SU-DHL-6 (cell line): Measurements from ENCODE around the gene MS4A6E.

ENCODE experiments used
- H2AFZ ChIP-seq: fragments of 200-600 bp; sonication (generic); 2 replicates; pipeline ENCODE4 v1.6.1; 2014; ENCODE audit warnings: low read depth, mild to moderate bottlenecking, moderate library complexity, mixed read lengths, antibody characterized with exemption, low read length; ENCODE audit not compliant: severe bottlenecking
- H3F3A ChIP-seq: fragments of 200-600 bp; shearing (Covaris generic); 2 replicates; pipeline ENCODE4 v1.6.0; 2016; ENCODE audit warnings: antibody characterized with exemption, mild to moderate bottlenecking; ENCODE audit not compliant: insufficient read depth
- H3K27ac ChIP-seq: fragments of 200-600 bp; sonication (generic); 2 replicates; pipeline ENCODE4 v1.5.1; 2016; ENCODE audit warnings: low read depth, mild to moderate bottlenecking, low read length, moderate library complexity, mixed read lengths
- H3K27me3 ChIP-seq: fragments of 200-600 bp; sonication (generic), shearing (Covaris generic); 2 replicates; pipeline ENCODE4 v1.6.0; 2014; ENCODE audit warnings: mild to moderate bottlenecking, low read length
- H3K36me3 ChIP-seq: fragments of 200-600 bp; sonication (generic); 2 replicates; pipeline ENCODE4 v1.6.1; 2014; ENCODE audit warnings: mild to moderate bottlenecking, low read length, mixed read lengths
- H3K4me2 ChIP-seq: fragments of 300-600, 200-600 bp; shearing (Covaris generic), sonication (generic); 2 replicates; pipeline ENCODE4 v1.6.0; 2014; ENCODE audit warnings: low read length, low read depth, mild to moderate bottlenecking; ENCODE audit not compliant: poor library complexity, severe bottlenecking
- H3K4me3 ChIP-seq: fragments of 200-600 bp; sonication (generic); 2 replicates; pipeline ENCODE4 v1.5.1; 2014; ENCODE audit warnings: antibody characterized with exemption, low read length, mild to moderate bottlenecking, mixed read lengths; ENCODE audit not compliant: insufficient read depth, poor library complexity, severe bottlenecking
- H3K79me2 ChIP-seq: fragments of 200-600 bp; sonication (generic); 2 replicates; pipeline ENCODE4 v1.6.1; 2014; ENCODE audit warnings: mild to moderate bottlenecking, low read length, moderate library complexity; ENCODE audit not compliant: insufficient read depth
- H3K9ac ChIP-seq: fragments of 200-600 bp; sonication (generic); 2 replicates; pipeline ENCODE4 v1.7.0; 2014; ENCODE audit warnings: mild to moderate bottlenecking, low read length
- H3K9me2 ChIP-seq: fragments of 200-600 bp; sonication (generic); replicated peaks from 2 replicates; pipeline ENCODE4 v1.6.1; 2014; ENCODE audit warnings: low read length; ENCODE audit not compliant: insufficient read depth
- H3K9me3 ChIP-seq: fragments of 200-600 bp; sonication (generic); 2 replicates; pipeline ENCODE4 v1.6.1; 2014; ENCODE audit warnings: low read length, mixed read lengths; ENCODE audit not compliant: insufficient read depth
- H4K20me1 ChIP-seq: fragments of 200-600 bp; sonication (generic); 2 replicates; pipeline ENCODE4 v1.6.1; 2014; ENCODE audit warnings: low read depth, mild to moderate bottlenecking, antibody characterized with exemption, low read length, moderate library complexity, mixed read lengths
- EZH2phosphoT487 ChIP-seq: fragments of 200-600 bp; sonication (generic), shearing (Covaris generic); conservative IDR thresholded peaks from 2 replicates; pipeline ENCODE4 v1.6.1; 2018; ENCODE audit warnings: mild to moderate bottlenecking, antibody characterized with exemption, low read length, moderate library complexity, mixed read lengths
- TF ChIP-seq, protein P1 (sequence below): fragments of 200-600 bp; sonication (generic); IDR thresholded peaks from one replicate; pipeline ENCODE4 v1.5.1; 2017; ENCODE audit warnings: antibody characterized with exemption, mild to moderate bottlenecking, low read length, moderate library complexity; ENCODE audit not compliant: insufficient read depth, poor library complexity, severe bottlenecking

The MS4A6E gene

DNA sequence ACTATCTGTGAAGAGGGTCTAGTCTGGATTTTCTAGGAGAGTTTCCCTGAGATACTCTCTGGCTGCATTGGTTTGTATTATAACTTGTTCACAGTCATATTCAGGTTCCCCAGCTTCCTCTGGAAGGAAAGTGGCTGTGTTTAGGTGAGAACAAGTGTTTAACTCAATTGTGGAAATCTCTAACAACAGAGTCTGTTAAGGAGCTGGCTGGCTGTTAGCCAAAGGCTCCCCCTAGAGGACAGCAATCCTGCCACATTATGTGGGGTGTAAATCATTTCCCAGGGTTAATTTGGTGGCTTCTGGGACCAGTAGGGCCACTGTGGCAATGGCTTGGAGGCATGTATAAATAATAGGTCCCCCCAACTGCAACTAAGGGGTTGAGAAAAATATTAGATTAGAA, 18.4 kb downstream of the MS4A6E start:
- Histone ChIP-seq H3K4me2 (no peak overlapping the region), H3K9me2 (no peaks in the 10 kb centered on the region), H3K9ac (no peak overlapping the region), H3K27me3 (no peaks in the 10 kb centered on the region), H3K79me2 (no peaks in the 10 kb centered on the region), H3K36me3 (no peaks in the 10 kb centered on the region), H4K20me1 (no peaks in the 10 kb centered on the region), H3F3A (no peaks in the 10 kb centered on the region), H3K27ac (no peak overlapping the region), H2AFZ (peak overlapping the region; percentile 42), H3K9me3 (no peaks in the 10 kb centered on the region), H3K4me3 (no peak overlapping the region)
- TF ChIP-seq, protein P1, sequence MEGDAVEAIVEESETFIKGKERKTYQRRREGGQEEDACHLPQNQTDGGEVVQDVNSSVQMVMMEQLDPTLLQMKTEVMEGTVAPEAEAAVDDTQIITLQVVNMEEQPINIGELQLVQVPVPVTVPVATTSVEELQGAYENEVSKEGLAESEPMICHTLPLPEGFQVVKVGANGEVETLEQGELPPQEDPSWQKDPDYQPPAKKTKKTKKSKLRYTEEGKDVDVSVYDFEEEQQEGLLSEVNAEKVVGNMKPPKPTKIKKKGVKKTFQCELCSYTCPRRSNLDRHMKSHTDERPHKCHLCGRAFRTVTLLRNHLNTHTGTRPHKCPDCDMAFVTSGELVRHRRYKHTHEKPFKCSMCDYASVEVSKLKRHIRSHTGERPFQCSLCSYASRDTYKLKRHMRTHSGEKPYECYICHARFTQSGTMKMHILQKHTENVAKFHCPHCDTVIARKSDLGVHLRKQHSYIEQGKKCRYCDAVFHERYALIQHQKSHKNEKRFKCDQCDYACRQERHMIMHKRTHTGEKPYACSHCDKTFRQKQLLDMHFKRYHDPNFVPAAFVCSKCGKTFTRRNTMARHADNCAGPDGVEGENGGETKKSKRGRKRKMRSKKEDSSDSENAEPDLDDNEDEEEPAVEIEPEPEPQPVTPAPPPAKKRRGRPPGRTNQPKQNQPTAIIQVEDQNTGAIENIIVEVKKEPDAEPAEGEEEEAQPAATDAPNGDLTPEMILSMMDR, result peak; percentile 81
- no peak for TF ChIP-seq EZH2phosphoT487

- Histone ChIP-seq H3K79me2 (no peaks in the 10 kb centered on the region), H3K4me3 (no peak overlapping the region), H3K9ac (no peak overlapping the region), H3K27me3 (no peaks in the 10 kb centered on the region), H3K27ac (no peak overlapping the region), H3K9me3 (no peaks in the 10 kb centered on the region), H3F3A (no peaks in the 10 kb centered on the region), H3K36me3 (no peaks in the 10 kb centered on the region), H2AFZ (no peak overlapping the region), H3K4me2 (no peak overlapping the region), H3K9me2 (no peaks in the 10 kb centered on the region), H4K20me1 (no peaks in the 10 kb centered on the region)
- TF ChIP-seq EZH2phosphoT487, result no peak
- TF ChIP-seq, protein P1, result no peak
These were observed 20.2 kb downstream of the MS4A6E start for GRCh38 chr11:60347084-60347797.

DNA sequence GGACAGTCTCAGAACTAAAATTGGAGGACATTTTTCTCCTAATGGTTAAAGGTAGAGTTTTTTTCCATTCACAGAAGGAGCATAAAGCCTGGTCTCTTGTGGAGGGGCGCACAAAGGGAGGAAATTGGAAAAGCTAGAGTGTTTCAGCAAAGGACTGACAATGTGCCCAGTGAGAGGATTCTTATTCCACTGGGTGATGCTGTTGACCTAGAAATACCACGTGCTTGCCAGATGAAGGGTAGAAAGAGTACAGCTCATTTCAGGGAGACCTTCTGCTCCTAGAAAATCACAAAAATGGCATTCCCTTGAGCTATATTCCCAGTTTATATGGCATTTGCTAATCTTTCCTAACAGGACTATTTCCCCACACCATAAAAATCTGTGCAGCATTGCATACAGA, 21.1 kb downstream of the MS4A6E start:
- no peaks in the 10 kb centered on the region for H3K27me3 ChIP-seq
- no peak overlapping the region for H3K9ac ChIP-seq
- H2AFZ ChIP-seq, result no peak overlapping the region
- no peak for TF ChIP-seq EZH2phosphoT487
- TF ChIP-seq, protein P1, result no peak
- H3K9me3 ChIP-seq, result peaks cover 3% of the 10 kb centered on the region; the same call in 1 of the 2 replicates
- no peaks in the 10 kb centered on the region for H3K79me2 ChIP-seq
- no peaks in the 10 kb centered on the region for H3K36me3 ChIP-seq
- no peaks in the 10 kb centered on the region for H3F3A ChIP-seq
- H3K27ac ChIP-seq, result no peak overlapping the region
- no peaks in the 10 kb centered on the region for H3K9me2 ChIP-seq
- no peaks in the 10 kb centered on the region for H4K20me1 ChIP-seq
- H3K4me2 ChIP-seq, result no peak overlapping the region
- H3K4me3 ChIP-seq, result no peak overlapping the region
